Ovary (tissue), 3 donors: Measurements from ENCODE around the gene ACTL6A.

Source experiments
- EP300 ChIP-seq: sonication (generic); formaldehyde crosslinking; IDR thresholded peaks from one replicate; pipeline ENCODE4 v1.6.1; 2017; ENCODE audit warnings: antibody characterized with exemption
- POLR2A ChIP-seq: fragments of 450-650 bp; IDR thresholded peaks from one replicate; pipeline ENCODE4 v1.6.1; 2017; ENCODE audit warnings: antibody characterized with exemption, mild to moderate bottlenecking, moderate library complexity
- TF ChIP-seq, protein P1 (sequence below), 3 donors: fragments of 450-650 bp in 2 of 3; fragments of 200-600 bp in 1 of 3; IDR thresholded peaks; one replicate each; pipeline versions ENCODE4 v1.5.1 to v1.8.0; 2016 to 2022; ENCODE audit warnings: antibody characterized with exemption in 3 of 3, mild to moderate bottlenecking in 1 of 3
- donor health status: DM: no; HTN: no; CAD: no.

DNA sequence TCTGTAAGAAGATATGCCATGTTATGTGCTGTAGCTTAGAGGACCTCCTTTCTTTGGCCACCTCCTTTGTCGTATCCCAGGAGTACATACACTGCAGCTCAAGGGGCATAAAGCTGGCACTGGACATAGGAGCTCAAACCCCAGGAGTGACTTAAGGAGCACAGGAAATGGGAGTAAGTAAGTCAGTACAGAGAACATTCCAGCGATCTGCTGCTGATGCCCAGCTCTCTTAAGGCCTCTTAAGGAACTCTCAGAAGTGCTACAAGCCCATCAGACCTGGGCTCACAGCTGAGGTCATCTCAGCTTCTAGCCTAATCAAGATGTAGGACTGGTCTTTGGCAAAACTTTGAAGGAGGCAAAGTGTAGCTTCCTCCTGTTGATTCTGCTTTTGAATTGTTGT is 21.6 kb upstream of the ACTL6A start:
- TF ChIP-seq POLR2A (no peak), EP300 (no peak)
- TF ChIP-seq, protein P1, sequence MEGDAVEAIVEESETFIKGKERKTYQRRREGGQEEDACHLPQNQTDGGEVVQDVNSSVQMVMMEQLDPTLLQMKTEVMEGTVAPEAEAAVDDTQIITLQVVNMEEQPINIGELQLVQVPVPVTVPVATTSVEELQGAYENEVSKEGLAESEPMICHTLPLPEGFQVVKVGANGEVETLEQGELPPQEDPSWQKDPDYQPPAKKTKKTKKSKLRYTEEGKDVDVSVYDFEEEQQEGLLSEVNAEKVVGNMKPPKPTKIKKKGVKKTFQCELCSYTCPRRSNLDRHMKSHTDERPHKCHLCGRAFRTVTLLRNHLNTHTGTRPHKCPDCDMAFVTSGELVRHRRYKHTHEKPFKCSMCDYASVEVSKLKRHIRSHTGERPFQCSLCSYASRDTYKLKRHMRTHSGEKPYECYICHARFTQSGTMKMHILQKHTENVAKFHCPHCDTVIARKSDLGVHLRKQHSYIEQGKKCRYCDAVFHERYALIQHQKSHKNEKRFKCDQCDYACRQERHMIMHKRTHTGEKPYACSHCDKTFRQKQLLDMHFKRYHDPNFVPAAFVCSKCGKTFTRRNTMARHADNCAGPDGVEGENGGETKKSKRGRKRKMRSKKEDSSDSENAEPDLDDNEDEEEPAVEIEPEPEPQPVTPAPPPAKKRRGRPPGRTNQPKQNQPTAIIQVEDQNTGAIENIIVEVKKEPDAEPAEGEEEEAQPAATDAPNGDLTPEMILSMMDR (IDR thresholded peaks at IDR 0.05) = no peak
